BJ (cell line): ENCODE data around the gene MEG3. TPM values are rescaled to one million over a fixed set of nuclear protein-coding genes. Genes with fewer than 3 reads are reported as not detected.

Source experiments
- CTCF ChIA-PET: fragments of 350-600 bp; formaldehyde crosslinking; extraction: SDS; loops from one replicate; lab custom pipeline; 2021; ENCODE audit warnings: antibody characterized with exemption, inconsistent platforms; lab: Yijun Ruan, JAX
- POLR2A ChIA-PET: fragments of 300-600 bp; sonication (Branson Sonifier 250); formaldehyde crosslinking; extraction: SDS; loops from one replicate; lab custom pipeline; 2021; ENCODE audit warnings: antibody characterized with exemption; lab: Charles Lee
- DNase-seq: peaks from one replicate; pipeline ENCODE4 v3.0.0-alpha.2; 2011; ENCODE audit warnings: low read depth
- H3K27me3 ChIP-seq: 2 replicates; pipeline ENCODE4 v1.6.0; 2011; ENCODE audit warnings: low read length; ENCODE audit not compliant: control insufficient read depth, insufficient read depth
- H3K36me3 ChIP-seq: 2 replicates; pipeline ENCODE4 v1.5.1; 2011; ENCODE audit warnings: low read length; ENCODE audit not compliant: control insufficient read depth, insufficient read depth
- H3K4me3 ChIP-seq: 2 replicates; pipeline ENCODE4 v1.5.1; 2011; ENCODE audit warnings: low read depth, mild to moderate bottlenecking, control low read depth, low read length
- polyA plus RNA-seq: library from polyadenylated mRNA; depleted of rRNA; stranded (reverse); fragments of >200 nt; gene quantifications from 2 replicates; pipeline ENCODE4 v1.2.3, GENCODE V29; 2011
- TF ChIP-seq, protein P1 (sequence below): IDR thresholded peaks from 2 replicates; pipeline ENCODE4 v1.5.1; 2011; ENCODE audit warnings: low read depth, mild to moderate bottlenecking, control low read depth, inconsistent platforms, low read length, moderate library complexity; ENCODE audit not compliant: insufficient read depth

Gene MEG3
- polyA plus RNA-seq, 1 experiment, result 234 TPM

DNA sequence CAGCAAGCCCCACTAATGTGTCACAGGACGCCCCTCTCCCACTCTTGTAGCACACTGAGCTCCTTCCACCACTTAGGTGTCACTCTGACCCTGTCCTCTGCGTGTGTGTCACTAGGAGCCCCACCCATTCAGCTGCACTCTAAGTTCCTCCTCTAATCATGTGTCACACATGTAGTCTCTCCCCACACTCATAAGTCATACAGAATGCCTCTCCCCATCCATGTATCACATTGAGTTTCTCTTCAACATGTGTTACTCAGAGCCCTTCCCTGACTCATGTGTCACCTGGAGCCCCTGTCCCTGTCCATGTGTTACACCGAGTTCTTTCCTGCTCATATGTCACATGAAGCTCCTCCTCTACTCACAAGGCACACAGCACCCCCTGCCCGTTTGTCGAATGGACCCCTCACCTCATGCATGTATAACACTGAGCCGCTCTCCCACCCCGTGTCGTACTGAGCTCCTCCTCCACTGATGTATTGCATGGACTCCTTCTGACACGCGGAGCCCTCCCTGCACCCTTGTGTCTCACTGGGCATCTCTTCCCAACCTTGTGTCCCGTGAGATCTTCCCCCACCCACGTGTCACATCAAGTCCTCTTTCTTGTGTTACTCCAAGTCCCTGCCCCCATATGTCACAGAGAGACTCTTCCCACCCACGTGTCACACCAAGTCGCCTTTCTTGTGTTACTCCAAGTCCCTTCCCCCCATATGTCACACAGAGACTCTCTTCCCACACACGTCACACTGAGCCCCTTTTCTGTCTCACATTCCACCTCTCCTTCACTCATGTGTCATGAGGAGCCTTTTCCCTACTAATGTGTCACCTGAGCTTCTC is 46.6 kb downstream of the MEG3 start:
- CTCF ChIA-PET, result interaction anchor here (0.8 kb wide), 1 partner anchor 22 kb away, joined by 3 read pairs; no protein-coding TSS in a partner anchor
- H3K27me3 ChIP-seq, result no peaks in the 10 kb centered on the region
- H3K4me3 ChIP-seq, result no peak overlapping the region
- POLR2A ChIA-PET, result no interaction called here
- H3K36me3 ChIP-seq, result peaks cover 6% of the 10 kb centered on the region
- TF ChIP-seq, protein P1, sequence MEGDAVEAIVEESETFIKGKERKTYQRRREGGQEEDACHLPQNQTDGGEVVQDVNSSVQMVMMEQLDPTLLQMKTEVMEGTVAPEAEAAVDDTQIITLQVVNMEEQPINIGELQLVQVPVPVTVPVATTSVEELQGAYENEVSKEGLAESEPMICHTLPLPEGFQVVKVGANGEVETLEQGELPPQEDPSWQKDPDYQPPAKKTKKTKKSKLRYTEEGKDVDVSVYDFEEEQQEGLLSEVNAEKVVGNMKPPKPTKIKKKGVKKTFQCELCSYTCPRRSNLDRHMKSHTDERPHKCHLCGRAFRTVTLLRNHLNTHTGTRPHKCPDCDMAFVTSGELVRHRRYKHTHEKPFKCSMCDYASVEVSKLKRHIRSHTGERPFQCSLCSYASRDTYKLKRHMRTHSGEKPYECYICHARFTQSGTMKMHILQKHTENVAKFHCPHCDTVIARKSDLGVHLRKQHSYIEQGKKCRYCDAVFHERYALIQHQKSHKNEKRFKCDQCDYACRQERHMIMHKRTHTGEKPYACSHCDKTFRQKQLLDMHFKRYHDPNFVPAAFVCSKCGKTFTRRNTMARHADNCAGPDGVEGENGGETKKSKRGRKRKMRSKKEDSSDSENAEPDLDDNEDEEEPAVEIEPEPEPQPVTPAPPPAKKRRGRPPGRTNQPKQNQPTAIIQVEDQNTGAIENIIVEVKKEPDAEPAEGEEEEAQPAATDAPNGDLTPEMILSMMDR, result no peak
- DNase-seq, result no peak

DNA sequence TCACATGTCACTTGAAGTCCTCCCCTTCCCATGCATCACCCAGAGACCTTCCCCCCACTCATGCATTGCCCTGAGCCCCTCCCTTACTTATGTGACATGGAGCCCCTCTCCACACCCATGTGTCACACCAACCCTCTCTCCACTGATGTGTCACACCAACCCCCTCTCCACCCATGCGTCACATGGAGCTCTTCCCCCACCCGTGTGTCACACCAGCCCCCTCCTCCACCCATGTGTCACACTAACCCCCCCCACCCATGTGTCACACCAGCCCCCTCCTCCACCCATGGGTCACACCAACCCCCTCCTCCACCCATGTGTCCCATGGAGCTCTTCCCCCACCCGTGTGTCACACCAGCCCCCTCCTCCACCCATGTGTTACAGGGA is 47.2 kb downstream of the MEG3 start:
- H3K4me3 ChIP-seq, result no peak overlapping the region
- ChIA-PET POLR2A (no interaction called here), CTCF (interaction anchor here (0.8 kb wide), 1 partner anchor 22 kb away, joined by 3 read pairs; no protein-coding TSS in a partner anchor)
- H3K27me3 ChIP-seq, result no peaks in the 10 kb centered on the region
- DNase-seq, result no peak
- peaks cover 8% of the 10 kb centered on the region for H3K36me3 ChIP-seq
- TF ChIP-seq, protein P1, result no peak

DNA sequence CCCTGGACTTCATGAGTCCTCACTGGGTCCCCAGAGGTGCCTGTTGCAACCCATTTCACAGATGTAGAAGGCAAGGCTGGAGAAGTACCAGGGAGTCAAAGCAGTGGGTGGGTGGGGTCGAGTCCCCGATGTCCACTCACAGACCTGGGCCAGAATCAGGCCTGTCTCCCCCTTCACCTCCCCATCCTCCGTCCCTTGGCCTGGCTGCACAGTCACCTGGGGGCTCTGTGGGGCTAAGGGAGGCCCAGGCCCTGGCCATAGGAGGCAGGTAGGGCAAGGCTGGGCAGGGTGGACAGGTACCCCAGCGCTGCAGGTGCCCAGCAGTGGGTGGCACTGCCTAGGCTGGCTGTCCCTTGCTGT is 48.1 kb downstream of the MEG3 start:
- TF ChIP-seq, protein P1, result no peak
- CTCF ChIA-PET, result no interaction called here
- no peaks in the 10 kb centered on the region for H3K27me3 ChIP-seq
- no peak overlapping the region for H3K4me3 ChIP-seq
- H3K36me3 ChIP-seq, result peaks cover 10% of the 10 kb centered on the region
- POLR2A ChIA-PET, result no interaction called here
- no peak for DNase-seq

DNA sequence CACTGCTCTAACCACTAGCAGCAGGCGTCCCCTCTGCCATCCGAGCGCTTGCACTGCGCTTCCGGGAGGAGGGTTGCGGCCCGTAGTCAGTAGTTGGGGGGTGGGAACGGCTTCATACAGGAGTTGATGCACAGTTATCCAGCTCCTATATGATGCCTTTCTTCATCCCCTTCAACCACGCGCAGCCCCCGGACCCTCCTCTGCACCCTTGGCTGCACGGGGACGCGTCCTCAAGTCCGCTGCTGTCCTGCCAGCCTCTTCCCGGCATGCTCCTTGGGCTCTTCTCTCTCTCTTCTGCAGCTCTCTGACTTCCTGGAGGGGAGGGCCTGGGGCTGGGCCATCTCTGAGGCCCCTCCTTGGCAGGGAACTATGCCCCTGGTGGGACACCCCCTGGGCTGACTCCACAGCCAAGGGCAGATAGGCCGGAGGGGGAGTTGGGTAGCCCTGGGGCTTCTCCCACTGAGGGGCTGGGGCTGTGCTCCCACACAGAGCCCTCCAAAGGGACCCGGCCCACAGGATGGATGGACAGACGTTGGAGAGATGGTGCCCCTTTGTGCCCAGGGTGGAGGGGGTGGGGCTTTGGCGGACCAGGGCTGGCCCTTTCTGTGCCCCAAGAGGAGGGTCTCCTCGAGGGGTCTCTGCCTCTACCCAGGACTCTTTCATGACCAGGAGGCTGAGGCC is 48.6 kb downstream of the MEG3 start:
- ChIA-PET POLR2A (no interaction called here), CTCF (no interaction called here)
- Histone ChIP-seq H3K4me3 (no peak overlapping the region), H3K36me3 (peaks cover 10% of the 10 kb centered on the region), H3K27me3 (no peaks in the 10 kb centered on the region)
- no peak for DNase-seq
- TF ChIP-seq, protein P1, result no peak

DNA sequence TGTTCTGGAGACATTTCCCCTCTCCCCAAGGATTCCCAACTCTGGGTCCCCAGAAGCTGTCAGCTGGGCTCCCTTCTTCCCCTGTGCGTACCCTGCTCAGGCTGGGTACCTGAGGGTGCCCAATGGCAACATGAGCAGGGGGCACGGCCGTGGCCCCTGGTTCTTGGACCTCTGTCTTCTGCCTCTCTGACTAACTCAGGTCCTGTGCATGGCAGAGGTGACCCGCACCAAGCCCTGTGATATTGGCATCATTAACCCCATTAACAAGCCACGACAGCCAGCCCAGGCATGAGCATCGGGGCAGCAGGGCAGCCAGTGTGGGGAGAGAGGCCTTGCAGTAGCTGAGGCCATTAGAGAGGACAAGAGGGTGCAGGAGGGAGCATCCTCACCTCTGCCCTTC is 49.2 kb downstream of the MEG3 start:
- TF ChIP-seq, protein P1, result no peak
- ChIA-PET CTCF (no interaction called here), POLR2A (no interaction called here)

More for the DNA sequence above, 49.2 kb downstream of the MEG3 start:
- Histone ChIP-seq H3K4me3 (no peak overlapping the region), H3K36me3 (peaks cover 10% of the 10 kb centered on the region), H3K27me3 (no peaks in the 10 kb centered on the region)
- DNase-seq, result no peak
